Hepatocyte (in vitro differentiated cells): ENCODE results near the gene EBP.

ENCODE experiments used
- EZH2 ChIP-seq: fragments of 200-600 bp; sonication (generic); IDR thresholded peaks from 2 replicates; pipeline ENCODE4 v1.6.1; 2016; ENCODE audit warnings: antibody characterized with exemption, mild to moderate bottlenecking, borderline replicate concordance
- EZH2phosphoT487 ChIP-seq: fragments of 200-600 bp; sonication (generic); IDR thresholded peaks from one replicate; pipeline ENCODE4 v1.6.1; 2018; ENCODE audit warnings: antibody characterized with exemption, mild to moderate bottlenecking, low read depth, moderate library complexity; ENCODE audit not compliant: unreplicated experiment, severe bottlenecking
- TF ChIP-seq, protein P1 (sequence below): fragments of 200-600 bp; sonication (generic); IDR thresholded peaks from 2 replicates; pipeline ENCODE4 v1.5.1; 2016; ENCODE audit warnings: antibody characterized with exemption, mild to moderate bottlenecking; ENCODE audit not compliant: poor library complexity

DNA sequence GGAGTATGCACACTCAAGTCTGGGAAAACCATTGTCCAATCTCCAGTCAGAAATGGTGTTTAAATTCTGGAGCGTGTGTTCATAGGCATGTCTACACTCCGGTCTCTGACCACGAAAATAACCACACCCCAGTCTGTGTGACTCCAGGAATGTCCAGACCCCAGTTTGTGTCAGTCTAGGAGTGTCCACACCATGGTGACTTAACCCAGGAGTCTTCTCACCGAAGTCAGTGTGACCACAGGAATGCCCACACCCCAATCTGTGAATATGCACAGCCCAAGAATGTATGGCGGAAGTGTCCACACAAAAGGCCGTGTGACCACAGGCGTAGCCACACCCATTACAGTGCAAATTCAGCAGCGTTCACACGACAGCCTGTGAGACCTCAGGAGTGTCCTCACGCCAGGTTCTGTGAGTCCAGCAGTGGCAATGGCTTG, 34.2 kb upstream of the EBP start:
- TF ChIP-seq, protein P1, sequence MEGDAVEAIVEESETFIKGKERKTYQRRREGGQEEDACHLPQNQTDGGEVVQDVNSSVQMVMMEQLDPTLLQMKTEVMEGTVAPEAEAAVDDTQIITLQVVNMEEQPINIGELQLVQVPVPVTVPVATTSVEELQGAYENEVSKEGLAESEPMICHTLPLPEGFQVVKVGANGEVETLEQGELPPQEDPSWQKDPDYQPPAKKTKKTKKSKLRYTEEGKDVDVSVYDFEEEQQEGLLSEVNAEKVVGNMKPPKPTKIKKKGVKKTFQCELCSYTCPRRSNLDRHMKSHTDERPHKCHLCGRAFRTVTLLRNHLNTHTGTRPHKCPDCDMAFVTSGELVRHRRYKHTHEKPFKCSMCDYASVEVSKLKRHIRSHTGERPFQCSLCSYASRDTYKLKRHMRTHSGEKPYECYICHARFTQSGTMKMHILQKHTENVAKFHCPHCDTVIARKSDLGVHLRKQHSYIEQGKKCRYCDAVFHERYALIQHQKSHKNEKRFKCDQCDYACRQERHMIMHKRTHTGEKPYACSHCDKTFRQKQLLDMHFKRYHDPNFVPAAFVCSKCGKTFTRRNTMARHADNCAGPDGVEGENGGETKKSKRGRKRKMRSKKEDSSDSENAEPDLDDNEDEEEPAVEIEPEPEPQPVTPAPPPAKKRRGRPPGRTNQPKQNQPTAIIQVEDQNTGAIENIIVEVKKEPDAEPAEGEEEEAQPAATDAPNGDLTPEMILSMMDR = no peak
- TF ChIP-seq EZH2 (no peak), EZH2phosphoT487 (no peak)
